ENCODE data around the gene CD38. TPM values are rescaled to one million over a fixed set of nuclear protein-coding genes. Genes with fewer than 3 reads are reported as not detected.

Gene CD38
- total and polyA plus RNA-seq, 2 of the 13 experiments (the other 11 are each of a cell fraction or from before 2014, with no cell fraction given) = not detected

DNA sequence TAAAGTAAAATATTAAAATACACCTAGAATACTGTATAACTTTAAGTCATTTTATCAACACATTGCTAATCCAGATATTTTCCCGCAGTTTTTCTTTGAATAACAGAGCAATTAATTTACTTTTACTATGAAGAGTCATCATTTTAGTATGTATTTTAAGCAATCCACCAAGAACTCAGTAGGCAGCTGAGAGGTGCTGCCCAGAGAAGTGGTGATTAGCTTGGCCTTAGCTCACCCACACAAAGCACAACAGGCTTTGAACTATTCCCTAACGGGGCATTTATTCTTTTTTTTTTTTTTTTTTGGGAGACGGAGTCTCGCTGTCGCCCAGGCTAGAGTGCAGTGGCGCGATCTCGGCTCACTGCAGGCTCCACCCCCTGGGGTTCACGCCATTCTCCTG is 74.4 kb downstream of the CD38 start:
- Histone ChIP-seq H3K9ac (ENCODE audit: insufficient read depth, low read depth, low read length) (no peak overlapping the region), H3K79me2 (ENCODE audit: insufficient read depth, low read length) (no peaks in the 10 kb centered on the region), H3K4me2 (ENCODE audit: low read depth, low read length) (no peak overlapping the region), H3K27ac (ENCODE audit: extremely low read length, insufficient read depth, low read length) (no peak overlapping the region), H3K9me3 (ENCODE audit: low read length) (no peaks in the 10 kb centered on the region), H3K4me3 (replicated peaks in 1 of 3; ENCODE audit: insufficient read depth in 1 of 3, low read depth in 2 of 3, low read length in 3 of 3) (no peak overlapping the region), H2AFZ (ENCODE audit: low read length) (no peak overlapping the region), H4K20me1 (ENCODE audit: insufficient read depth, low read length) (no peaks in the 10 kb centered on the region), H3K4me1 (ENCODE audit: insufficient read depth, low read length) (no peaks in the 10 kb centered on the region), H3K27me3 (ENCODE audit: control insufficient read depth in 1 of 2, insufficient read depth in 2 of 2, low read length in 2 of 2) (peaks cover 0 to 13% of the 10 kb centered on the region in 2 experiments; a peak in 3 of 5 replicates), H3K36me3 (replicated peaks in 1 of 2; ENCODE audit: control insufficient read depth in 1 of 2, insufficient read depth in 2 of 2, low read length in 2 of 2) (no peaks in the 10 kb centered on the region)
- CTCF ChIA-PET (ENCODE audit: low intra/inter-chr PET ratio, low total read pairs) = no interaction called here
- 2% methylated on average over 8 of the region's 9 CpGs for WGBS (ENCODE audit: low lambda C conversion rate)
- POLR2A ChIA-PET = no interaction called here
- DNase-seq (ENCODE audit: low spot score) (no peak), ATAC-seq (no peak), FAIRE-seq (no peak)
- intact Hi-C loops (cut with micrococcal nuclease; ENCODE audit: unreplicated experiment) (no loop called here), in situ Hi-C loops (cut with HindIII; ENCODE audit: extremely low pct_ligation_motif_present, low pct_unique_long_range_greater_than_20kb) (no loop called here)
- BruUV-seq (replicated peaks) = no TSS peak
- TF ChIP-seq, protein P1, sequence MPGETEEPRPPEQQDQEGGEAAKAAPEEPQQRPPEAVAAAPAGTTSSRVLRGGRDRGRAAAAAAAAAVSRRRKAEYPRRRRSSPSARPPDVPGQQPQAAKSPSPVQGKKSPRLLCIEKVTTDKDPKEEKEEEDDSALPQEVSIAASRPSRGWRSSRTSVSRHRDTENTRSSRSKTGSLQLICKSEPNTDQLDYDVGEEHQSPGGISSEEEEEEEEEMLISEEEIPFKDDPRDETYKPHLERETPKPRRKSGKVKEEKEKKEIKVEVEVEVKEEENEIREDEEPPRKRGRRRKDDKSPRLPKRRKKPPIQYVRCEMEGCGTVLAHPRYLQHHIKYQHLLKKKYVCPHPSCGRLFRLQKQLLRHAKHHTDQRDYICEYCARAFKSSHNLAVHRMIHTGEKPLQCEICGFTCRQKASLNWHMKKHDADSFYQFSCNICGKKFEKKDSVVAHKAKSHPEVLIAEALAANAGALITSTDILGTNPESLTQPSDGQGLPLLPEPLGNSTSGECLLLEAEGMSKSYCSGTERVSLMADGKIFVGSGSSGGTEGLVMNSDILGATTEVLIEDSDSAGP (CRISPR knock-in tag; IDR thresholded peaks at IDR 0.05; ENCODE audit: borderline replicate concordance) = no peak
- TF ChIP-seq JUND (CRISPR knock-in tag; IDR thresholded peaks at IDR 0.05) = no peak
- TF ChIP-seq EED (CRISPR knock-in tag; IDR thresholded peaks at IDR 0.05) = no peak
- TF ChIP-seq NFYB (CRISPR knock-in tag; IDR thresholded peaks at IDR 0.05) = no peak
- no peak for TF ChIP-seq SALL1 (CRISPR knock-in tag; IDR thresholded peaks at IDR 0.05)
- no peak for TF ChIP-seq NFATC3 (CRISPR knock-in tag; IDR thresholded peaks at IDR 0.05)

DNA sequence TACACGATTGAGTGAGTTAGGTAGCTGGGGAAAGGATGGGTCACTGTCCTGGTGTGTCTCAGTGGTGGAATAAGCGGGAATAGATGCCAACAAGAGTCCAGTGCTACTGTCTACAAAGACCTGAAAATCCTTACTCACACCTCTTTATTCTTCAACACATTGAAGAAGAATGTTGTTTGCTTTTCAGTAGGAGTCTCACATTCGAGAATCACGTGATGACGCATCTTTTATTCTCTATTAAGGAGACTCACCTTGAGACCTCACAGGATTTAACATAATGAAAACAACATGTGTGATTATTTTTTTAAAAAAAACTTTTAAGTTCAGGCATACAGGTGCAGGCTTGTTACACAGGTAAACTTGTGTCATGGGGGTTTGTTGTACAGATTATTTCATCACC is 75.2 kb downstream of the CD38 start:
- POLR2A ChIA-PET = no interaction called here
- Histone ChIP-seq H3K4me3 (replicated peaks in 1 of 3; ENCODE audit: insufficient read depth in 1 of 3, low read depth in 2 of 3, low read length in 3 of 3) (no peak overlapping the region), H3K4me1 (ENCODE audit: insufficient read depth, low read length) (no peaks in the 10 kb centered on the region), H3K27ac (ENCODE audit: extremely low read length, insufficient read depth, low read length) (no peak overlapping the region), H3K36me3 (replicated peaks in 1 of 2; ENCODE audit: control insufficient read depth in 1 of 2, insufficient read depth in 2 of 2, low read length in 2 of 2) (no peaks in the 10 kb centered on the region), H3K9ac (ENCODE audit: insufficient read depth, low read depth, low read length) (no peak overlapping the region), H3K4me2 (ENCODE audit: low read depth, low read length) (no peak overlapping the region), H4K20me1 (ENCODE audit: insufficient read depth, low read length) (no peaks in the 10 kb centered on the region), H2AFZ (ENCODE audit: low read length) (no peak overlapping the region), H3K9me3 (ENCODE audit: low read length) (no peaks in the 10 kb centered on the region), H3K79me2 (ENCODE audit: insufficient read depth, low read length) (no peaks in the 10 kb centered on the region), H3K27me3 (ENCODE audit: control insufficient read depth in 1 of 2, insufficient read depth in 2 of 2, low read length in 2 of 2) (peaks cover 0 to 13% of the 10 kb centered on the region in 2 experiments; a peak in 3 of 5 replicates)
- CTCF ChIA-PET (ENCODE audit: low intra/inter-chr PET ratio, low total read pairs) = no interaction called here
- FAIRE-seq = no peak
- BruUV-seq (replicated peaks) = no TSS peak
- in situ Hi-C loops (cut with HindIII; ENCODE audit: extremely low pct_ligation_motif_present, low pct_unique_long_range_greater_than_20kb) (no loop called here), intact Hi-C loops (cut with micrococcal nuclease; ENCODE audit: unreplicated experiment) (no loop called here)
- WGBS (ENCODE audit: low lambda C conversion rate) = 17% methylated on average over 5 of the region's 5 CpGs
- DNase-seq (ENCODE audit: low spot score) = no peak
- no peak for ATAC-seq
- TF ChIP-seq RAD51 (IDR thresholded peaks at IDR 0.05; ENCODE audit: borderline replicate concordance) (0 out of 2 replicates have a peak, but pooled peaks have one; percentile 14), ZNF512B (CRISPR knock-in tag; IDR thresholded peaks at IDR 0.05; ENCODE audit: borderline replicate concordance) (no peak), PRPF4 (IDR thresholded peaks at IDR 0.05; ENCODE audit: low read depth, low read length, poor library complexity, severe bottlenecking) (no peak), TCF12 (IDR thresholded peaks at IDR 0.05) (no peak), TCF12 (CRISPR knock-in tag; IDR thresholded peaks at IDR 0.05) (no peak), TEAD2 (CRISPR knock-in tag; IDR thresholded peaks at IDR 0.05) (no peak), ZC3H13 (CRISPR knock-in tag; IDR thresholded peaks at IDR 0.05) (no peak), ZNF768 (CRISPR knock-in tag; IDR thresholded peaks at IDR 0.05) (no peak)
